GM23338 (cell line): ENCODE data around the gene ZNF691. TPM values are rescaled to one million over a fixed set of nuclear protein-coding genes. Genes with fewer than 3 reads are reported as not detected.

ENCODE experiments used
- ATAC-seq: fragments of 200-7000 bp; cut with Tn5 transposase; 3 replicates; pipeline ENCODE4 v1.9.1; 2020
- DNase-seq: peaks from one replicate; pipeline ENCODE4 v3.0.0-alpha.2; 2015; ENCODE audit warnings: low spot score
- H2AFZ ChIP-seq: fragments of 200-600 bp; sonication (generic); 2 replicates; pipeline ENCODE4 v1.8.0; 2016; ENCODE audit warnings: antibody characterized with exemption, mild to moderate bottlenecking, moderate library complexity
- H3F3A ChIP-seq: fragments of 200-600 bp; sonication (generic); replicated peaks from 2 replicates; pipeline ENCODE4 v1.8.0; 2017; ENCODE audit warnings: antibody characterized with exemption, mixed run types, low read depth
- H3K27ac ChIP-seq: fragments of 200-600 bp; sonication (generic); 2 replicates; pipeline ENCODE4 v1.6.1; 2016; ENCODE audit warnings: low read depth
- H3K27me3 ChIP-seq: fragments of 200-600 bp; sonication (generic); 2 replicates; pipeline ENCODE4 v1.8.0; 2016; ENCODE audit warnings: mild to moderate bottlenecking, mixed run types, moderate library complexity; ENCODE audit not compliant: insufficient read depth
- H3K36me3 ChIP-seq: fragments of 200-600 bp; sonication (generic); 2 replicates; pipeline ENCODE4 v1.8.0; 2016; ENCODE audit warnings: mild to moderate bottlenecking; ENCODE audit not compliant: insufficient read depth
- H3K4me1 ChIP-seq: fragments of 200-600 bp; sonication (generic); 2 replicates; pipeline ENCODE4 v1.8.0; 2016; ENCODE audit warnings: mild to moderate bottlenecking, moderate library complexity; ENCODE audit not compliant: insufficient read depth
- H3K4me2 ChIP-seq: fragments of 200-600 bp; sonication (generic); 2 replicates; pipeline ENCODE4 v1.7.1; 2017; ENCODE audit warnings: mixed run types
- H3K4me3 ChIP-seq: fragments of 200-600 bp; sonication (generic); 2 replicates; pipeline ENCODE4 v1.6.1; 2016; ENCODE audit warnings: mixed run types
- H3K79me2 ChIP-seq: fragments of 200-600 bp; sonication (generic); replicated peaks from 2 replicates; pipeline ENCODE4 v1.8.0; 2017; ENCODE audit warnings: mild to moderate bottlenecking; ENCODE audit not compliant: insufficient read depth
- H3K9me2 ChIP-seq: fragments of 200-600 bp; sonication (generic); 2 replicates; pipeline ENCODE4 v1.8.0; 2017; ENCODE audit not compliant: insufficient read depth
- H4K20me1 ChIP-seq: fragments of 200-600 bp; sonication (generic); replicated peaks from 2 replicates; pipeline ENCODE4 v1.8.0; 2017; ENCODE audit warnings: mild to moderate bottlenecking; ENCODE audit not compliant: insufficient read depth
- H3K27ac Mint-ChIP-seq: 2 replicates; pipeline ENCODE4 v1.8.0; 2020; ENCODE audit warnings: inconsistent platforms, mild to moderate bottlenecking, moderate library complexity, mixed read lengths
- H3K27me3 Mint-ChIP-seq: 3 replicates; pipeline ENCODE4 v1.8.0; 2022; ENCODE audit warnings: low read depth, mild to moderate bottlenecking, moderate library complexity, mixed read lengths, inconsistent platforms; ENCODE audit not compliant: insufficient read depth, poor library complexity
- H3K36me3 Mint-ChIP-seq: 3 replicates; pipeline ENCODE4 v1.8.0; 2021; ENCODE audit warnings: low read depth, mild to moderate bottlenecking, inconsistent platforms, moderate library complexity, mixed read lengths
- H3K4me1 Mint-ChIP-seq: 3 replicates; pipeline ENCODE4 v1.8.0; 2020; ENCODE audit warnings: mild to moderate bottlenecking, inconsistent platforms, mixed read lengths
- H3K4me3 Mint-ChIP-seq: 3 replicates; pipeline ENCODE4 v1.8.0; 2021; ENCODE audit warnings: moderate library complexity, mild to moderate bottlenecking, inconsistent platforms, mixed read lengths
- H3K9me3 Mint-ChIP-seq: 3 replicates; pipeline ENCODE4 v1.8.0; 2020; ENCODE audit warnings: moderate library complexity, mild to moderate bottlenecking, inconsistent platforms, mixed read lengths
- CREB1 ChIP-seq: fragments of 250-450 bp; sonication (Bioruptor Pico); IDR thresholded peaks from 2 replicates; pipeline ENCODE4 v1.5.0; 2020; ENCODE audit warnings: low read depth, mild to moderate bottlenecking, moderate library complexity
- EZH2 ChIP-seq: fragments of 200-600 bp; sonication (generic); IDR thresholded peaks from one replicate; pipeline ENCODE4 v1.8.0; 2017; ENCODE audit warnings: antibody characterized with exemption, mild to moderate bottlenecking, low read depth; ENCODE audit not compliant: unreplicated experiment
- EZH2phosphoT487 ChIP-seq: fragments of 200-600 bp; sonication (generic); IDR thresholded peaks from one replicate; pipeline ENCODE4 v1.8.1; 2018; ENCODE audit warnings: antibody characterized with exemption; ENCODE audit not compliant: unreplicated experiment
- JUNB ChIP-seq: IDR thresholded peaks from one replicate; pipeline ENCODE4 v1.6.1; 2016; ENCODE audit warnings: antibody characterized with exemption; ENCODE audit not compliant: unreplicated experiment
- NANOG ChIP-seq: IDR thresholded peaks from 2 replicates; pipeline ENCODE4 v1.6.1; 2016; ENCODE audit warnings: antibody characterized with exemption, borderline replicate concordance
- POLR2AphosphoS5 ChIP-seq: IDR thresholded peaks from 2 replicates; pipeline ENCODE4 v1.6.1; 2016; ENCODE audit warnings: antibody characterized with exemption, low read depth
- STAT1 ChIP-seq: IDR thresholded peaks from one replicate; pipeline ENCODE4 v1.6.1; 2016; ENCODE audit warnings: antibody characterized with exemption; ENCODE audit not compliant: unreplicated experiment
- ZNF114 ChIP-seq: fragments of 250-450 bp; sonication (Bioruptor Pico); IDR thresholded peaks from 2 replicates; pipeline ENCODE4 v1.5.0; 2020; ENCODE audit warnings: mild to moderate bottlenecking, moderate library complexity
- ZNF331 ChIP-seq: fragments of 250-450 bp; sonication (Bioruptor Pico); IDR thresholded peaks from 2 replicates; pipeline ENCODE4 v1.5.0; 2020; ENCODE audit warnings: low read depth, mild to moderate bottlenecking, moderate library complexity
- polyA plus RNA-seq: library from polyadenylated mRNA; unstranded; fragments of >200 nt; fragmentation: Nextera tagmentation; extraction: Ambion mirVana; gene quantifications from 2 replicates; pipeline ENCODE4 v1.2.1, GENCODE V29; 2016
- total RNA-seq: library from RNA; depleted of rRNA; stranded (reverse); fragments of >200 nt; shearing (Covaris generic); gene quantifications from 2 replicates; pipeline ENCODE4 v1.2.3, GENCODE V29; 2014
- TF ChIP-seq, protein P1 (sequence below), 2 experiments: fragments of 200-600 bp in 1 of 2; sonication (generic) in 1 of 2; conservative IDR thresholded peaks; 2 replicates each; pipeline versions ENCODE4 v1.5.1 to v1.6.1; 2016 to 2017; ENCODE audit warnings: antibody characterized with exemption in 2 of 2, low read depth in 2 of 2, mild to moderate bottlenecking in 2 of 2, moderate library complexity in 1 of 2
- TF ChIP-seq, protein P2 (sequence below): fragments of 250-450 bp; sonication (Bioruptor Pico); IDR thresholded peaks from 2 replicates; pipeline ENCODE4 v1.5.0; 2020; ENCODE audit warnings: mild to moderate bottlenecking, moderate library complexity
- TF ChIP-seq, protein P3 (sequence below): IDR thresholded peaks from one replicate; pipeline ENCODE4 v1.6.1; 2018; ENCODE audit warnings: antibody characterized with exemption; ENCODE audit not compliant: unreplicated experiment
- TF ChIP-seq, protein P4 (sequence below): IDR thresholded peaks from 2 replicates; pipeline ENCODE4 v1.6.1; 2016; ENCODE audit warnings: antibody characterized with exemption

The ZNF691 gene
- total and polyA plus RNA-seq, 2 experiments from 2014 or later = 21.3 to 27.7 TPM

DNA sequence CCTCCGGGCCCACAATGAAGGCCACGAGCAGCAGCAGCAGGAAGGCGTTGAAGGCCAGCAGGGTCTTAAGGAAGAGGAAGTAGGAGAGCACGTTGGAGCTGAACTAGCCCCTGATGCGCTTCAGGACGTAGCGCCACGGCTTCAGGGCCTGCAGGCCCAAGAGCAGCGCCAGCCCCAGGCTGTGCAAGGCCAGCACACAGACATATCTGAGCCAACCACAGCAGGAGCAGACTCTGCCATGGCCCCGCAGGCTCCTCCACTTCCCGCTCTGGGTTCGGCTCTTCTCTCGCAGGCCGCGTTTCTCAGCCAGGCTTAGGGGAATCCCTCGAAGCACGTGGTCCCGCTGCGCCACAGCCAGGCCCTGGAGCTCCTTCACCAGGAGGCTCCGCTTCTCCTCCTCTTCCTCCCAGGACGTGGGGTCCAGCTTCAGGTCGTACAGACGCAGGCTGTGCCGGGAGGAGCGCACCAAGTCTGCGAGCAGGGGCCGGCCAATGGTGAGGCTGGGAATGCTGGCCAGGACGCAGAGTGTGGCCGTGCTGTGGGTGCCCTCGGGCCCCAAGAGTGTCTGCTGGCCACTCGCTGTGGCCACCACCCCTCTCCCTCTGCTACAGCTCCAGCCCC, 41.7 kb downstream of the ZNF691 start:
- Histone ChIP-seq H3K4me1 (no peaks in the 10 kb centered on the region), H4K20me1 (no peaks in the 10 kb centered on the region), H2AFZ (peak overlapping the region; percentile 99), H3K4me3 (no peak overlapping the region), H3K4me2 (no peak overlapping the region), H3K36me3 (no peaks in the 10 kb centered on the region), H3F3A (no peaks in the 10 kb centered on the region), H3K79me2 (no peaks in the 10 kb centered on the region), H3K27ac (no peak overlapping the region), H3K9me2 (no peaks in the 10 kb centered on the region), H3K27me3 (no peaks in the 10 kb centered on the region)
- Mint-ChIP-seq H3K4me1 (no peaks in the 10 kb centered on the region), H3K27me3 (no peaks in the 10 kb centered on the region), H3K4me3 (no peak overlapping the region), H3K36me3 (no peaks in the 10 kb centered on the region), H3K9me3 (no peaks in the 10 kb centered on the region), H3K27ac (no peak overlapping the region)
- TF ChIP-seq POLR2AphosphoS5 (no peak), EZH2 (no peak), CREB1 (CRISPR knock-in tag) (no peak), NANOG (no peak), ZNF331 (CRISPR knock-in tag) (no peak), JUNB (no peak), ZNF114 (CRISPR knock-in tag) (no peak), EZH2phosphoT487 (no peak), STAT1 (no peak)
- TF ChIP-seq, protein P1, sequence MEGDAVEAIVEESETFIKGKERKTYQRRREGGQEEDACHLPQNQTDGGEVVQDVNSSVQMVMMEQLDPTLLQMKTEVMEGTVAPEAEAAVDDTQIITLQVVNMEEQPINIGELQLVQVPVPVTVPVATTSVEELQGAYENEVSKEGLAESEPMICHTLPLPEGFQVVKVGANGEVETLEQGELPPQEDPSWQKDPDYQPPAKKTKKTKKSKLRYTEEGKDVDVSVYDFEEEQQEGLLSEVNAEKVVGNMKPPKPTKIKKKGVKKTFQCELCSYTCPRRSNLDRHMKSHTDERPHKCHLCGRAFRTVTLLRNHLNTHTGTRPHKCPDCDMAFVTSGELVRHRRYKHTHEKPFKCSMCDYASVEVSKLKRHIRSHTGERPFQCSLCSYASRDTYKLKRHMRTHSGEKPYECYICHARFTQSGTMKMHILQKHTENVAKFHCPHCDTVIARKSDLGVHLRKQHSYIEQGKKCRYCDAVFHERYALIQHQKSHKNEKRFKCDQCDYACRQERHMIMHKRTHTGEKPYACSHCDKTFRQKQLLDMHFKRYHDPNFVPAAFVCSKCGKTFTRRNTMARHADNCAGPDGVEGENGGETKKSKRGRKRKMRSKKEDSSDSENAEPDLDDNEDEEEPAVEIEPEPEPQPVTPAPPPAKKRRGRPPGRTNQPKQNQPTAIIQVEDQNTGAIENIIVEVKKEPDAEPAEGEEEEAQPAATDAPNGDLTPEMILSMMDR (conservative IDR thresholded peaks at IDR 0.05; ENCODE audit: low read depth in 2 of 2) = no peak
- TF ChIP-seq, protein P2, sequence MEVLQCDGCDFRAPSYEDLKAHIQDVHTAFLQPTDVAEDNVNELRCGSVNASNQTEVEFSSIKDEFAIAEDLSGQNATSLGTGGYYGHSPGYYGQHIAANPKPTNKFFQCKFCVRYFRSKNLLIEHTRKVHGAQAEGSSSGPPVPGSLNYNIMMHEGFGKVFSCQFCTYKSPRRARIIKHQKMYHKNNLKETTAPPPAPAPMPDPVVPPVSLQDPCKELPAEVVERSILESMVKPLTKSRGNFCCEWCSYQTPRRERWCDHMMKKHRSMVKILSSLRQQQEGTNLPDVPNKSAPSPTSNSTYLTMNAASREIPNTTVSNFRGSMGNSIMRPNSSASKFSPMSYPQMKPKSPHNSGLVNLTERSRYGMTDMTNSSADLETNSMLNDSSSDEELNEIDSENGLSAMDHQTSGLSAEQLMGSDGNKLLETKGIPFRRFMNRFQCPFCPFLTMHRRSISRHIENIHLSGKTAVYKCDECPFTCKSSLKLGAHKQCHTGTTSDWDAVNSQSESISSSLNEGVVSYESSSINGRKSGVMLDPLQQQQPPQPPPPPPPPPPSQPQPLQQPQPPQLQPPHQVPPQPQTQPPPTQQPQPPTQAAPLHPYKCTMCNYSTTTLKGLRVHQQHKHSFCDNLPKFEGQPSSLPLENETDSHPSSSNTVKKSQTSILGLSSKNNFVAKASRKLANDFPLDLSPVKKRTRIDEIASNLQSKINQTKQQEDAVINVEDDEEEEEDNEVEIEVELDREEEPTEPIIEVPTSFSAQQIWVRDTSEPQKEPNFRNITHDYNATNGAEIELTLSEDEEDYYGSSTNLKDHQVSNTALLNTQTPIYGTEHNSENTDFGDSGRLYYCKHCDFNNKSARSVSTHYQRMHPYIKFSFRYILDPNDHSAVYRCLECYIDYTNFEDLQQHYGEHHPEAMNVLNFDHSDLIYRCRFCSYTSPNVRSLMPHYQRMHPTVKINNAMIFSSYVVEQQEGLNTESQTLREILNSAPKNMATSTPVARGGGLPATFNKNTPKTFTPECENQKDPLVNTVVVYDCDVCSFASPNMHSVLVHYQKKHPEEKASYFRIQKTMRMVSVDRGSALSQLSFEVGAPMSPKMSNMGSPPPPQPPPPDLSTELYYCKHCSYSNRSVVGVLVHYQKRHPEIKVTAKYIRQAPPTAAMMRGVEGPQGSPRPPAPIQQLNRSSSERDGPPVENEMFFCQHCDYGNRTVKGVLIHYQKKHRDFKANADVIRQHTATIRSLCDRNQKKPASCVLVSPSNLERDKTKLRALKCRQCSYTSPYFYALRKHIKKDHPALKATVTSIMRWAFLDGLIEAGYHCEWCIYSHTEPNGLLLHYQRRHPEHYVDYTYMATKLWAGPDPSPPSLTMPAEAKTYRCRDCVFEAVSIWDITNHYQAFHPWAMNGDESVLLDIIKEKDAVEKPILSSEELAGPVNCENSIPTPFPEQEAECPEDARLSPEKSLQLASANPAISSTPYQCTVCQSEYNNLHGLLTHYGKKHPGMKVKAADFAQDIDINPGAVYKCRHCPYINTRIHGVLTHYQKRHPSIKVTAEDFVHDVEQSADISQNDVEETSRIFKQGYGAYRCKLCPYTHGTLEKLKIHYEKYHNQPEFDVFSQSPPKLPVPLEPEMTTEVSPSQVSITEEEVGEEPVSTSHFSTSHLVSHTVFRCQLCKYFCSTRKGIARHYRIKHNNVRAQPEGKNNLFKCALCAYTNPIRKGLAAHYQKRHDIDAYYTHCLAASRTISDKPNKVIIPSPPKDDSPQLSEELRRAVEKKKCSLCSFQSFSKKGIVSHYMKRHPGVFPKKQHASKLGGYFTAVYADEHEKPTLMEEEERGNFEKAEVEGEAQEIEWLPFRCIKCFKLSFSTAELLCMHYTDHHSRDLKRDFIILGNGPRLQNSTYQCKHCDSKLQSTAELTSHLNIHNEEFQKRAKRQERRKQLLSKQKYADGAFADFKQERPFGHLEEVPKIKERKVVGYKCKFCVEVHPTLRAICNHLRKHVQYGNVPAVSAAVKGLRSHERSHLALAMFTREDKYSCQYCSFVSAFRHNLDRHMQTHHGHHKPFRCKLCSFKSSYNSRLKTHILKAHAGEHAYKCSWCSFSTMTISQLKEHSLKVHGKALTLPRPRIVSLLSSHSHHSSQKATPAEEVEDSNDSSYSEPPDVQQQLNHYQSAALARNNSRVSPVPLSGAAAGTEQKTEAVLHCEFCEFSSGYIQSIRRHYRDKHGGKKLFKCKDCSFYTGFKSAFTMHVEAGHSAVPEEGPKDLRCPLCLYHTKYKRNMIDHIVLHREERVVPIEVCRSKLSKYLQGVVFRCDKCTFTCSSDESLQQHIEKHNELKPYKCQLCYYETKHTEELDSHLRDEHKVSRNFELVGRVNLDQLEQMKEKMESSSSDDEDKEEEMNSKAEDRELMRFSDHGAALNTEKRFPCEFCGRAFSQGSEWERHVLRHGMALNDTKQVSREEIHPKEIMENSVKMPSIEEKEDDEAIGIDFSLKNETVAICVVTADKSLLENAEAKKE (CRISPR knock-in tag) = no peak
- TF ChIP-seq, protein P3, sequence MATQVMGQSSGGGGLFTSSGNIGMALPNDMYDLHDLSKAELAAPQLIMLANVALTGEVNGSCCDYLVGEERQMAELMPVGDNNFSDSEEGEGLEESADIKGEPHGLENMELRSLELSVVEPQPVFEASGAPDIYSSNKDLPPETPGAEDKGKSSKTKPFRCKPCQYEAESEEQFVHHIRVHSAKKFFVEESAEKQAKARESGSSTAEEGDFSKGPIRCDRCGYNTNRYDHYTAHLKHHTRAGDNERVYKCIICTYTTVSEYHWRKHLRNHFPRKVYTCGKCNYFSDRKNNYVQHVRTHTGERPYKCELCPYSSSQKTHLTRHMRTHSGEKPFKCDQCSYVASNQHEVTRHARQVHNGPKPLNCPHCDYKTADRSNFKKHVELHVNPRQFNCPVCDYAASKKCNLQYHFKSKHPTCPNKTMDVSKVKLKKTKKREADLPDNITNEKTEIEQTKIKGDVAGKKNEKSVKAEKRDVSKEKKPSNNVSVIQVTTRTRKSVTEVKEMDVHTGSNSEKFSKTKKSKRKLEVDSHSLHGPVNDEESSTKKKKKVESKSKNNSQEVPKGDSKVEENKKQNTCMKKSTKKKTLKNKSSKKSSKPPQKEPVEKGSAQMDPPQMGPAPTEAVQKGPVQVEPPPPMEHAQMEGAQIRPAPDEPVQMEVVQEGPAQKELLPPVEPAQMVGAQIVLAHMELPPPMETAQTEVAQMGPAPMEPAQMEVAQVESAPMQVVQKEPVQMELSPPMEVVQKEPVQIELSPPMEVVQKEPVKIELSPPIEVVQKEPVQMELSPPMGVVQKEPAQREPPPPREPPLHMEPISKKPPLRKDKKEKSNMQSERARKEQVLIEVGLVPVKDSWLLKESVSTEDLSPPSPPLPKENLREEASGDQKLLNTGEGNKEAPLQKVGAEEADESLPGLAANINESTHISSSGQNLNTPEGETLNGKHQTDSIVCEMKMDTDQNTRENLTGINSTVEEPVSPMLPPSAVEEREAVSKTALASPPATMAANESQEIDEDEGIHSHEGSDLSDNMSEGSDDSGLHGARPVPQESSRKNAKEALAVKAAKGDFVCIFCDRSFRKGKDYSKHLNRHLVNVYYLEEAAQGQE = no peak
- TF ChIP-seq, protein P4, sequence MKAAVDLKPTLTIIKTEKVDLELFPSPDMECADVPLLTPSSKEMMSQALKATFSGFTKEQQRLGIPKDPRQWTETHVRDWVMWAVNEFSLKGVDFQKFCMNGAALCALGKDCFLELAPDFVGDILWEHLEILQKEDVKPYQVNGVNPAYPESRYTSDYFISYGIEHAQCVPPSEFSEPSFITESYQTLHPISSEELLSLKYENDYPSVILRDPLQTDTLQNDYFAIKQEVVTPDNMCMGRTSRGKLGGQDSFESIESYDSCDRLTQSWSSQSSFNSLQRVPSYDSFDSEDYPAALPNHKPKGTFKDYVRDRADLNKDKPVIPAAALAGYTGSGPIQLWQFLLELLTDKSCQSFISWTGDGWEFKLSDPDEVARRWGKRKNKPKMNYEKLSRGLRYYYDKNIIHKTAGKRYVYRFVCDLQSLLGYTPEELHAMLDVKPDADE = no peak
- ATAC-seq = peak; percentile 67
- peak; percentile 26 for DNase-seq
